Measurements from ENCODE around the gene SIVA1.

Gene SIVA1

GRCh38 chr14:104774453-104775072, 21.6 kb downstream of the SIVA1 start:
- DNase-seq (ENCODE audit: low read depth): no peak
- H3K4me3 ChIP-seq (ENCODE audit: low read length): no peak overlapping the region
- TF ChIP-seq CTCF (conservative IDR thresholded peaks at IDR 0.05; ENCODE audit: low read depth, low read length): no peak

- no peak overlapping the region for H3K4me3 ChIP-seq (ENCODE audit: low read length)
- DNase-seq (ENCODE audit: low read depth): no peak
- TF ChIP-seq CTCF (conservative IDR thresholded peaks at IDR 0.05; ENCODE audit: low read depth, low read length): no peak
These were observed 22.1 kb downstream of the SIVA1 start for GRCh38 chr14:104775073-104775489.

GRCh38 chr14:104776481-104776880, 23.5 kb downstream of the SIVA1 start:
- no peak overlapping the region for H3K4me3 ChIP-seq (ENCODE audit: low read length)
- TF ChIP-seq CTCF (conservative IDR thresholded peaks at IDR 0.05; ENCODE audit: low read depth, low read length): no peak

GRCh38 chr14:104776961-104777807, 24.2 kb downstream of the SIVA1 start:
- TF ChIP-seq CTCF (conservative IDR thresholded peaks at IDR 0.05; ENCODE audit: low read depth, low read length): peak; percentile 12
- no peak for DNase-seq (ENCODE audit: low read depth)
- H3K4me3 ChIP-seq (ENCODE audit: low read length): no peak overlapping the region

More at GRCh38 chr14:104776481-104776880, 23.5 kb downstream of the SIVA1 start:
- DNase-seq (ENCODE audit: low read depth): no peak

GRCh38 chr14:104777808-104778249, 24.9 kb downstream of the SIVA1 start:
- DNase-seq (ENCODE audit: low read depth): no peak
- no peak overlapping the region for H3K4me3 ChIP-seq (ENCODE audit: low read length)
- TF ChIP-seq CTCF (conservative IDR thresholded peaks at IDR 0.05; ENCODE audit: low read depth, low read length): no peak

- no peak overlapping the region for H3K4me3 ChIP-seq (ENCODE audit: low read length)
- TF ChIP-seq CTCF (conservative IDR thresholded peaks at IDR 0.05; ENCODE audit: low read depth, low read length): no peak
- no peak for DNase-seq (ENCODE audit: low read depth)
These were observed 25.9 kb downstream of the SIVA1 start for GRCh38 chr14:104778694-104779331.

All from retinal pigment epithelial cell (primary cell).